ENCODE measurements around the gene RBFA.
A peak's percentile ranks its signal among the peaks of the same experiment; 100 is the strongest.

Gene RBFA

GRCh38 chr18:80033181-80034067 is 810 bp upstream of the RBFA start:
- peak; percentile 99 for DNase-seq

GRCh38 chr18:80034852-80035406 is 695 bp downstream of the RBFA start:
- no peak for DNase-seq

GRCh38 chr18:80035997-80036396 is 1.8 kb downstream of the RBFA start:
- no peak for DNase-seq

GRCh38 chr18:80037300-80037699 is 3.1 kb downstream of the RBFA start:
- DNase-seq = no peak

GRCh38 chr18:80037869-80038630 is 3.8 kb downstream of the RBFA start:
- no peak for DNase-seq

- DNase-seq = no peak
These were observed 6.3 kb downstream of the RBFA start for GRCh38 chr18:80040515-80040914.

GRCh38 chr18:80041424-80041823 is 7.2 kb downstream of the RBFA start:
- DNase-seq = no peak

GRCh38 chr18:80042785-80043184 is 8.6 kb downstream of the RBFA start:
- no peak for DNase-seq

- DNase-seq = no peak
These were observed 9.8 kb downstream of the RBFA start for GRCh38 chr18:80044072-80044471.

- DNase-seq = no peak
These were observed 11.8 kb downstream of the RBFA start for GRCh38 chr18:80046011-80046410.

- DNase-seq = no peak
These were observed 12.2 kb downstream of the RBFA start for GRCh38 chr18:80046431-80046830.

- no peak for DNase-seq
These were observed 12.8 kb downstream of the RBFA start for GRCh38 chr18:80046961-80047541.

GRCh38 chr18:80050797-80051196 is 16.6 kb downstream of the RBFA start:
- peak; percentile 7 for DNase-seq

- no peak for DNase-seq
These were observed 21.9 kb downstream of the RBFA start for GRCh38 chr18:80056095-80056494.

- no peak for DNase-seq
These were observed 25.7 kb downstream of the RBFA start for GRCh38 chr18:80059945-80060344.

GRCh38 chr18:80065705-80066104 is 31.5 kb downstream of the RBFA start:
- peak; percentile 32 for DNase-seq

- DNase-seq = peak; percentile 32
These were observed 33.1 kb downstream of the RBFA start for GRCh38 chr18:80067321-80067720.

GRCh38 chr18:80067897-80068296 is 33.7 kb downstream of the RBFA start:
- peak; percentile 29 for DNase-seq

- peak; percentile 23 for DNase-seq
These were observed 34.5 kb downstream of the RBFA start for GRCh38 chr18:80068571-80069272.

GRCh38 chr18:80070825-80071224 is 36.6 kb downstream of the RBFA start:
- DNase-seq = no peak

- DNase-seq = no peak
These were observed 39.9 kb downstream of the RBFA start for GRCh38 chr18:80074183-80074582.

GRCh38 chr18:80074697-80075096 is 40.5 kb downstream of the RBFA start:
- no peak for DNase-seq

GRCh38 chr18:80075940-80076339 is 41.7 kb downstream of the RBFA start:
- no peak for DNase-seq

All from islet precursor cell (in vitro differentiated cells).